ENCODE data around the gene FBXO41. TPM values are rescaled to one million over a fixed set of nuclear protein-coding genes. Genes with fewer than 3 reads are reported as not detected.

The FBXO41 gene
- total and polyA plus RNA-seq, 10 of the 15 experiments (the other 5 are each of a cell fraction or from before 2014, with no cell fraction given) = 1.9 to 38.9 (median 11.3) TPM

DNA sequence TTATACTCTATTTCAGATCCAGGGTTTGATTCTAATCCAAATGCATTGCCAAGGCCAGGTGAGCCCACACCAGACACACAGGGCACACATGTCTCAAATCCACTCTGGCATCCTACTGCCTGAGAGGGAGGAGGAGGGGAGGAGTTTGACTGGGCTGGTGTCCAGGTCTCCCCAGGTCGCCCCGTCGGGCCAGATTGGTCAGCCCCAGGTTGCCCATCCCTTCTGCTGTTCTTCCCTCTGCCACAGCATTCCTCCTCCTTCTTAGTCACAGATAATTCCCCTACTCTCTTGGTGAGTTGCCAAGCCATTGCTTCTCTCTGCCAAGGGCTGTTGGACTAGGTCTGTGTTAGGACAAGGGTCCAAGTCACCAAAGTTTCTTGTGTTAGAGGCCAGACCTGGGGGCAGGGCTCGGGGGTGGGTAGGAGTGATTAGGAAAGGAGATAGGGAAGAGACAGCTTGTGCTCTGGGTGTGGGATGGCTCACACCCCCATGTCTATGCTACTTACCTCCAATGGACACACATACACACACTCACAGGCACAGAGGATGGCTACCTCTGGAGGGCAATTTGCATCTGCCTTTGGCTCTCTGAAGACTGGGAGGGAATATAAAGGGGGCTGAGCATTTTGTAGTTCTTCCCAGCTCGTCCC, 11.6 kb upstream of the FBXO41 start (continued):
- TF ChIP-seq SKIL (IDR thresholded peaks at IDR 0.05; ENCODE audit: low read depth, poor library complexity, severe bottlenecking) (no peak), LARP7 (IDR thresholded peaks at IDR 0.05) (no peak), NRF1 (conservative IDR thresholded peaks at IDR 0.05; ENCODE audit: low read depth, low read length) (no peak), KLF5 (IDR thresholded peaks at IDR 0.05; ENCODE audit: partially characterized antibody) (no peak), HCFC1 (IDR thresholded peaks at IDR 0.05; ENCODE audit: low read length) (no peak), TARDBP (IDR thresholded peaks at IDR 0.05; ENCODE audit: borderline replicate concordance) (no peak), MTA2 (IDR thresholded peaks at IDR 0.05; ENCODE audit: low read depth) (no peak), YY1 (IDR thresholded peaks at IDR 0.05; ENCODE audit: low read depth, low read length) (no peak), KAT2A (conservative IDR thresholded peaks at IDR 0.05; ENCODE audit: control insufficient read depth, low read depth, low read length) (no peak)

GRCh38 chr2:73294239-73294638, 10.0 kb upstream of the FBXO41 start:
- Histone ChIP-seq H3K4me2 (ENCODE audit: control insufficient read depth, insufficient read depth) (no peak overlapping the region; the same call in 1 of the 2 replicates), H3K4me1 (ENCODE audit: control insufficient read depth, insufficient read depth, low read length) (peaks cover 4% of the 10 kb centered on the region; the same call in 1 of the 2 replicates), H4K20me1 (ENCODE audit: control insufficient read depth, insufficient read depth) (peaks cover 4% of the 10 kb centered on the region; the same call in 1 of the 2 replicates), H3K9ac (ENCODE audit: control insufficient read depth, insufficient read depth, low read length) (no peak overlapping the region), H2AFZ (ENCODE audit: control insufficient read depth, low read depth, low read length) (no peak overlapping the region), H3K9me3 (replicated peaks; ENCODE audit: control insufficient read depth, insufficient read depth, low read length) (no peaks in the 10 kb centered on the region; the same call in 2 of the 3 replicates), H3K27ac (ENCODE audit: control insufficient read depth, insufficient read depth) (no peak overlapping the region), H3K79me2 (ENCODE audit: control insufficient read depth, insufficient read depth, low read length) (no peaks in the 10 kb centered on the region), H3K27me3 (replicated peaks in 1 of 2; ENCODE audit: control insufficient read depth in 2 of 2, insufficient read depth in 2 of 2, low read length in 1 of 2) (peaks cover 13 to 29% of the 10 kb centered on the region in 2 experiments), H3K36me3 (ENCODE audit: control insufficient read depth in 2 of 2, insufficient read depth in 2 of 2, low read length in 1 of 2) (no peaks in the 10 kb centered on the region), H3K4me3 (no peak overlapping the region)
- CTCF ChIA-PET = interaction anchor here (1.0 kb wide), 1 partner anchor 21 kb away, joined by 3 read pairs; no protein-coding TSS in a partner anchor
- 22% methylated on average over 2 of the region's 2 CpGs for WGBS (ENCODE audit: insufficient coverage, insufficient replicate concordance, low lambda C conversion rate, missing lambda C conversion rate)
- in situ Hi-C loops (cut with MboI) = no loop called here
- no peak for TF ChIP-seq ASH2L (IDR thresholded peaks at IDR 0.05; ENCODE audit: borderline replicate concordance, low read depth)
- no peak for TF ChIP-seq EP300 (IDR thresholded peaks at IDR 0.05; ENCODE audit: borderline replicate concordance in 1 of 2, control insufficient read depth in 1 of 2, low read depth in 2 of 2, low read length in 2 of 2)
- intact Hi-C loops (cut with micrococcal nuclease; ENCODE audit: unreplicated experiment) = no loop called here
- no peak for DNase-seq (ENCODE audit: low read depth, low spot score)
- POLR2A ChIA-PET = no interaction called here
- SMC1A ChIA-PET (ENCODE audit: uncharacterized antibody, unreplicated experiment) = interaction anchor here (1.1 kb wide), 1 partner anchor 10 kb away, joined by 3 read pairs; the partner anchor contains the start of gene FBXO41
- no TSS peak for BruUV-seq (replicated peaks)
- RAD21 ChIA-PET (ENCODE audit: unreplicated experiment) = interaction anchor here (1.1 kb wide), 1 partner anchor 91 kb away, joined by 5 read pairs; the partner anchor contains the start of gene ALMS1
- no peak for ATAC-seq
- no peak for FAIRE-seq

Measured in GM12878 (cell line).